Pons (tissue), 1 donor: ENCODE data around the gene EYS.
"Not testable (repeated sequence)": the region's sequence is repeated elsewhere in the genome, so short reads cannot be mapped to it uniquely, and the experiment has no call there.

ENCODE experiments used
- DNase-seq: peaks from one replicate; pipeline ENCODE4 v3.0.0-alpha.2; 2016; ENCODE audit warnings: low spot score

Gene EYS

DNA sequence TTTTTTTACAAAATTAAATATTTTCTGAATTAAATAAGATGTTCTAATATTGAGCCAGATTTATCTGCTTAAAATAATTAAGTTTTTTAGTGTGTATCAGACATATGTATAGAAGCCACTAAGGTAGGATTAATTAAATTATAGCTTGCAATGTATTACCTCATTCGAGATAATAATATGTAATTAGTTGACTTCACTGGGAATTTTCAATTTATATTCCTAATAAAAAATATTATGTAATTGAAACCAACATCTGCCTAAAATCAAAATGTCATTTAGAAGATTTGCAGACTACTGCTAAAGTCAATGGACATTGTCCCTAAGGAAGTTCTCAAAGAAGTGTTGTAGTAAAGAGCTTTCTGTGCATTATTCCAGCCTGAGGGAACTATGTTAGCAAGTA is 254.7 kb downstream of the EYS start:
- no peak for DNase-seq

DNA sequence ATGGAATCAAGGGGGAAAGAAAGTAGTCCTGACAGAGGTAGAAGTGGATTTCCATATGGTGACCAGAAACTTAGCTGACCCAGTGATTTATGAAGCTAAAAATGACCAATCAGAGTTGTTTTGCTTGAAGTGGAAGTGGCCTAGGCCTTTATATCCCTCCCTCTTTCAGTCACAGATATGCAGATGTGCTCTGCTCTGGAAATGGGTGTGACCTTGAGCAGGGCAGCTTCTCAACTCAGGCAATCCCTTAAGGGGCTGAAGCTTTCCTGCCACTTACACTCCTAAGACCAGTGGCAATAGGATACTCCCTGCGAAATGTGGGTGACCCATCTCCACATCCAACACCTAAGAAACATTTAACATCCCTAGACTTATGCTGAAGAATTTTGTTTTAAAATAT is 256.6 kb downstream of the EYS start:
- DNase-seq = no peak

DNA sequence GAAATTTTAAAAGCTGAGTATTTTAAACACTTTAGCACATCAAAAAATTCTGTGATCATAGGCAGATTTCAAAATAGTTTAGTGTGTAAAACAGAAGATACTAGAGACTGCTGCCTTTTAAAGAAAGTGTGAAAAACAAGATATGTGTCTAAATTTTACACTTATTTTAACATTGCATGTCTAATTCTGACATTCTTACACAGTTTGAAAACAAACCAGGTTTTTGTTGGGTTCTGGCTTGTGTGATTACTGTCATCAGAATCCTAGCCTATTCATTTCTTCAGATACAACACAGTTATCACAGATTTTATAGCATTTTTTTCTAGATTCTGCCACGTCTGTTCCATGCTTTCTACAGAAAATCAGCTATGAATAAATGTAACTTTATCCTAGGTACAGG is 257.1 kb downstream of the EYS start:
- peak; percentile 19 for DNase-seq

DNA sequence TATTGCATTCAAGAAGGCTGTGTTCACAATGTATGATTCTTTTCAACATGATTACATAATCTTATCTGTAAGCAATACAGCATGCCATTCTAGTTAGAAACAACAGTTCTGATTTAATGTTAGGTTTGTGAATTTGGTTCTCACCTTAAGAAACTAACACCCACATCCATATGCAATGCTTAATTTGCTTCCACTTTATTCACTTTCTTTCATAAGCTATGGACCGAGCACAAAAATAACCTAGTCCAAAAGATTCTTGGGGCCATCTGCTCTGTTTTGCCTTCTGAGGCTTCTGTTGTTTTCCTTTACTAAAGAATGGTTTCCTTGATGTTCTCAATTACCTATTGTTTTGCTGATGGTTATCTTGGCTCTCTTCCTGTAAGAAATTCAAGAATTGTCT is 258.2 kb downstream of the EYS start:
- peak; percentile 84 for DNase-seq

DNA sequence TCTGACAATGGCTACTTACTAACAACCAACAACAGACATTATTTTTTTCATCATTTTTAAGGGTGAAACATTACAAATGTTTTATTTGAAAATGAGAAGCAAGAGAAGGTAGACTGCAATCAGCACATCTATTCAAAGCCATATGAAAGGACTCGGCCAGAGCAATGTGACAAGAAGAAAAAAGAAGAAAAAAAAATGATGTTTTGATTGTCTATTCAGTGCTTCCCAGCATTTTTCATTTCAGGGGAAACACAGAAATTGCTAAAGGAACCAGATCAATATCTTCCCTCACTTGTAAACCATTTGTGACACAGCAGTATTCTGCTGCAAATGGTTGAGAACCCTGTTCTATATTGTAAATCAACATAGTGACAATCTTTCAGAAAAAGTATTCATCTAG is 270.7 kb downstream of the EYS start:
- DNase-seq = no peak

DNA sequence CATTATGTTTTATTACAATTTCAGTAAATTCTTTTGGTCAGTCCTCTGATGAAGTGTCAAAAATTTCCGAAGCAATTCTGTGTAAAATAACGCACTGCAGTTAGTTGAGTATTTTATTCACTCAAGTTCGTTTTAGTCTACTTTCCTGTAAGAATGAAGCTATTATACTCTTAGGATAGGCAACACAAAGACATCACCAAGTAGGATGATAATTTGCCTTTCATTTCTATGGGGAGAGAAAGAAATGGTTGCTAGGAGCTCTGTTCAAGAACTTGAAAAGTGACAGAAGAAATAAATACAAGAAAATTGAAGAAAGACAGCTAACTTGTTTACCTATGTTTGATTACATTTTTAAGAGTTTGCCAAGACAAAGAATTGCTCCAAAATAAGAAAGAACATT is 290.4 kb downstream of the EYS start:
- peak; percentile 6 for DNase-seq

DNA sequence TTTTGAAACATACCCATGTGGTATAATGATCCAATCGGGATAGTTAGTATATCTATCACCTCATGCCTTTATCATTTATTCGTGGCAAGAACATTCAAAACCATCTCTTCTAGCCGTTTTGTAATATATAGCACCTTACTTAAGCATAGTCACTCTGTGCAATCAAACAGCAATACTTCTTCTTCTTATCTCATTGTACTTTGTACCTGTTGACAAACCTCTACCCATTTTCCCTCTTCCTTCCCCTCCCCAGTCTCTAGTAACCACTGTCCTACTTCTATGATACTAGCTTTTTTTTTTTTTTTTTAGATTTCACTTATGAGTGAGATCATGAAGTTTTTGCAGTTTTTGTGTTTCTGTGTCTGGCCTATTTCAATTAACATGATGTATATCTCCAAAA is 296.7 kb downstream of the EYS start:
- no peak for DNase-seq

DNA sequence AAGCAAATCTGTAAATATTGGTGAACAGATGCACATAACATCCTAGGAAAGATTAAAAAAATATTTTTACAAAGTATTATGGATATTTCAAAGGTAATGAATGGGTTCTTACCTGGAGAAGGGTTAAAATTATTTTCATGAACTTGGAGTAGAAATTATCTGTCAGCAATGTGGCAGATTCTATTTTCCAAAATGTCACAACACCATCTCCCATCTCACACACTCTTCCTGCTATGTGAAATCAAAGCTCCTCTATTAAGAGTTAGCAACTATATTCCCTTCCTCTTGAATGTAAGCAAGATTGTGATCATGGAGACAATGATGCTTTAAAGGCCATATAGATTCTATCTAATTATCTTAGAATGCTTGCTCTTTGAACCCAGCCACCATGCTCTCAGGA is 304.5 kb downstream of the EYS start:
- no peak for DNase-seq

DNA sequence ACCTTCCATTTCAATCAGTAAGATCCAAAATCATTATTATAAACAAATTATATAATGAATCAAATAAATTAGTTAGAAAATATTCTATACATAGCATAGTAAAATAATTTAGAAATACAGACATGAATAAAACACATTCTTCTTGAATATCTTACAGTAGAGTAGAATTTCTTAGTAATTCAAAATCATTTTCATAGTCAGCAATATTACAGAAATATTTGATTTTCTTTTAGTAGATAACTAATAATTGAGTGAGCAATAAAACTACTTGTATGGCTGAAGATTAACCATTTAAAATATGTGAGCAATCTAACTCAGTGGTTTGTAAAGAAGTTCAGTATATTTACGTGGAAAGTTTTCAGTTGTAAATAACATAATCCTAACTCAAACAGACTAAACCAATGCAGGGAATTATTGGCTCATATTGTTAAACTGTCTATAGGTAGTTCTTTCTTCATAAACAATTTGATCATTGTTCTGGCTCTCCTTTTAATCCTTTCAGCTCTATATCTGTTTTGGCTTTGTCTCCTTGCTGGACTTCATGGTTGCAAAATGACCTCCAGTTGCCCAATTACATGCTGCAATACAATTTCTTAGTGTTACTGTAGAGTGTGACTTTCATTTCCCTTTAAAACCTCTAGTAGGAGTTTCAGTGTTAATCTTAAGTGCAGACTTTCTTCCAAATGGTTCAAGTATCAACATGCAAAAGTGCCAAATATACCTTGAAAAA is 307.5 kb downstream of the EYS start:
- DNase-seq = no peak

DNA sequence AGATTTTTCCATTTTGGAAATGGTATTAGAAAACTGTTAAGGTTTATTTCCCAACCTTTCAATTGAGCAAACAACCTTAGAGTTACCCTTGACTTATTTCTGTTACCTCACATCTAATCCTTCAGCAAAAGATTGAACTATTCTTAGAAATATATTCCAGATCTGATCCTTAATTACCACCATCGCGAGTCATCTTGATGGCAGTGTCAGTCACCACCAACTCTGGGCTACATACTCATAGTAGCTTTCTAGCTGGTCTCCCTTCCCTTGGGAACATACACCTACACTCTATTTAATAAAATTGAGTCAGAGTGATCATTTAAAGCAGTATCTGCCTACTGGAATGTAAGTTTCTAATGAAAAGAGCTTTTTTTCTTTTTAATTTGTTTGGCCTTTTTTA is 308.2 kb downstream of the EYS start:
- no peak for DNase-seq

DNA sequence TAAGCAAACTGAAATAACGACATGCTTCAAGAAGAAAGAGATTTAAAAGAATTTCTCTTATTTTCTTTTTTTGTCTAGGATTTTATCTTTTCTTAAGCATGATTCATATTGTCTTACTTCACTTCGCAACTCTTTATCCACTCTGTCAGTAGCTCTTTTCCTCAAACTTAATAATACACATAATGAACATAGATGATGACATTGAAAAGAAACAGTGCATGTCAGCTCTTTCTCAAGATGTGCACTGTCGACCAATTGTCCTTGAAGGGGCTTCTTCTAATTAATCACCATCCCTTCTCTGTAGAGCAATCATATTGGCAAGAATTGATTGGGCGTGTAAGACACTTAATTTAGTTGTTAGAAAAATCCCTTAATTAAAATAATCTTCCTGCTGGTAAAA is 356.5 kb downstream of the EYS start:
- no peak for DNase-seq

DNA sequence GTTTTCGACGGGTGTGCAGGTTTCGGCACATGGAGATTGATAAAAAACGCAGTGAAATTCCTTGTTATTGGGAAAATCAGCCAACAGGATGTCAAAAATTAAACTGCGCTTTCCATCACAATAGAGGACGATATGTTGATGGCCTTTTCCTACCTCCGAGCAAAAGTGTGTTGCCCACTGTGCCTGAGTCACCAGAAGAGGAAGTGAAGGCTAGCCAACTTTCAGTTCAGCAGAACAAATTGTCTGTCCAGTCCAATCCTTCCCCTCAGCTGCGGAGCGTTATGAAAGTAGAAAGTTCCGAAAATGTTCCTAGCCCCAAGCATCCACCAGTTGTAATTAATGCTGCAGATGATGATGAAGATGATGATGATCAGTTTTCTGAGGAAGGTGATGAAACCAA is 404.4 kb downstream of the EYS start:
- DNase-seq = not testable (repeated sequence)

DNA sequence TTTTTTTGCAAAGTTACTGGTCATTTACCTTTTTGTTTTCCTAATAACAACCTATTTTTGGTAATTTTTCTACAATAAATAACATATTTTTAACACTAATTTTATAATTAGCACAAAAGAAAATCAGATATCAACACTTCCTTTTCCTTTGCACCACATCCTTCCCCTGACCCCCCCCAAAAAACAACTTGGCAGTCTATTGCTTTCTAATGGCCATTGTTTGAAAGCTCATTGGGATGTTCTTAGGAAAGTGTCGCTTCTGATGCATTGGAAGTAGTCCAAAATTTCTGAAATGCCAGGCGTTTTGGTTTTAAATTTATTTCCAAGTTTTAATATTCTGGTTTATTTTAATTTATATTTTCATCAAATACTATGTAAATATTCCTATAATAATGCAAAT is 407.8 kb downstream of the EYS start:
- no peak for DNase-seq

DNA sequence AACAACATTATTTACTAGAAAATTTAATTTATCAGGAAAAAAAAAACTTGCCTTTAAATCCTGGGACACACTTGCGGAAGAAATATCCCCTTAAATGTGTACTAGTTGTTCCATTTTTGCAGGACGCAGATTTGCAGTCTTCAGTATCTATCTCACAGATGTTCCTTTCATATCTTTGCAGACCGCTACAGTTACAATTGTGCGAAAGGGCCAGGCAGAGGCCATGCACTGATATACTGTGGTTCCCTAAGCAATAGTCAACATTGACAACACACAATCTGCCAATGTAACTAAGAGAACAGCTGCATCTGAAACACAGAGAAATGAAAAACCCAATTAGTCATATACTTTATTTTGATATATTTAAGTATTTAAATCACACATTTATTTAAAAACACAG is 411.2 kb downstream of the EYS start:
- DNase-seq = no peak

DNA sequence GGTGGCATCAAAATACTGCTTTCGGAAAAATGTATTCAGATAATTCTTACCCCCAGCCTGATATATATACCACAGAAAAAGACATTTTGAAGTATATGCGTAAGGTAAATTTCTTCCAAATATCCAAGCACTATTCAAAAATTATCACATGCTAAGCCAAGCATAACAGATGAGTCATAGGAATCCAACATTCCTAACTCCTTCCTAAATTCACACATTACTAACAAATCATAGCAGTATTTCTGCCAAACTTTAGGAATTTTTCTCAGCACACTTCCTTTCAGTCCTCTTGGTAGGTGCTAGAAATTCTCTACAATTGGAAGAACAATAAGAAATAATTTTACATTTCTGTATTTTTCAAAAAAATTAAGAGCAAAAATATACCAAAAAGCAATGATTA is 417.5 kb downstream of the EYS start:
- no peak for DNase-seq

DNA sequence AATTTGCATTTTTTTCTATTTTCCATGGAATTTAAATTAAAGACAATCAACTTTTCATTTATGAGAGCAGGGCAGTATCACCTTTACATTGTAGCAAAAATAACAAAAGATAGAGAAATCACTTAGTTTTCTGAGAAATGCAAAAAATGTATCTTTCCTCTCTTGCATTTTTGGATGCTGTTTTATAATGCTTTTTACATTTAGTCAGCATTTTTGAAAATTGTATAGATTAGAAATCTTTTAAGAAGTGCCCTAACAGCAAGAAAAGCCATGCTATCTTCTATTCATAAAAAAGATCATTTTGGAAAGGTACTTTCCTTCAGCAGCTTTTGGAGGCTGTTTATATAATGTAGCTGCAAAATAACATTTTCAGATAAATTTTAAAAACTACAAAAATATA is 421.8 kb downstream of the EYS start:
- DNase-seq = no peak

DNA sequence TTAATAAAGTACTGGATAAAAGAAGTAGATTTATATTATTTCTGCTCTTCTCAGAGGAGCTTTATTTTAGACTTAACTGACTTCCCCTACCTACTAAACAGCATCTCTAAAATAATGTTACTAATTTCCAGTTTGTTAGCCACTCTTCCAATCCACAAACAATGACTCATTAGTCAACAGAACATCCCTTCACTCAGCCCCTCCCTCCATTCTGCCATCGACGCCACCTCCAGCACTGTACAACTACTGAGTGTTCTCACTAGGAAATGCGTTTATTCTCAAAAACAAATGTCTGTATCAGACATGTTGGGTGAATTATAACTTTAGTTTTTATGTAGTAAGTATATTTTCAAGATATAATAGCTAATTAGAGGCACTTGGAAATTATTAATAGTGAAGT is 427.0 kb downstream of the EYS start:
- DNase-seq = no peak

DNA sequence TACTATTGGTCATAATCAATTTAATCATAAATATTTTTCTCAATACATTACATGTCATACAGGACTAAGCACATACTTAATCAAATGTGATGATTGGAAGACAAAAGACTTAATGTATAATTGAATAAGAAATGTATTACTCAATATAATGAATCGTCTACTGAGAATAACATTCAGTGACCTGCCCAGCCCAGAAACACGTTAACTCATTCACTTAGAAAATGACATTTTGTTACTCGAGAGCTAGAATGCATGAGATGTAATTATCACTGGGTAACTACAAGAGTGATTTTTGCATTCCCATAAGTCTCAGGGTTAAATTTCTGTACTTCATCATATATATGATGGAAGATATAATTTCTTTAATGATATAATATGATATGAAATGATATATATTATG is 444.8 kb downstream of the EYS start:
- no peak for DNase-seq

DNA sequence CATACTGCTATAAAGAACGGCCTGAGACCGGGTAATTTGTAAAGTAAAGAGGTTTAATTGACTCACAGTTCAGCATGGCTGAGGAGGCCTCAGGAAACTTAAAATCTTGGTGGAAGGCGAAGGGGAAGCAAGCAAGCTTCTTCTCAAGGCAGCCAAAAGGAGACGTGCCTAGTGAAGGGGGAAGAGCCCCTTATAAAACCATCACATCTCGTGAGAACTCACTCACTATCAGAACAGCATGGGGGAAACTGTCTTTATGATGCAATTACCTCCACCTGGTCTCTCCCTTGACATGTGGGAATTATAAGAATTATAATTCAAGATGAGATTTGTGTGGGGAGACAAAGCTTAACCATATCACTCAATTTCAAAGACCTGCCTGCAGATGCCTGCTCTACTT is 447.0 kb downstream of the EYS start:
- DNase-seq = no peak

DNA sequence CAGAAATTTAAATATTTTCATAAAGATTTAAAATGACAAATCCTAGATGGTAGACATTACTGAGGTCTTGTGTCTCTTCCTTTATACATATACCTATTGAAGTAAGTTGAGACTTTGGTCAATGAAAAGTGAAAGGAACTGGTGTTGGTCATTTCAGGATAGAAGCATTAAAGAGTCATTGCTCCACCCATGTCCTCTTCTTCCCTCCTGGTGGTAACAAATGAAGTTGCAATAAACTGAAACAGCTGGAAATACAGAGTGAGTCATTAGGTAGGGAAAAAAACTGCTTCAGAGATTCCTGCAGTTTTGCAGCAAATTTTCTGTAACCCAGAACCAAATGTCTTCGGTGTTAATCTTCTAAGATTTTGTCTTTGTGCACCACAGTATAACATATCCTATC is 448.0 kb downstream of the EYS start:
- DNase-seq = no peak

DNA sequence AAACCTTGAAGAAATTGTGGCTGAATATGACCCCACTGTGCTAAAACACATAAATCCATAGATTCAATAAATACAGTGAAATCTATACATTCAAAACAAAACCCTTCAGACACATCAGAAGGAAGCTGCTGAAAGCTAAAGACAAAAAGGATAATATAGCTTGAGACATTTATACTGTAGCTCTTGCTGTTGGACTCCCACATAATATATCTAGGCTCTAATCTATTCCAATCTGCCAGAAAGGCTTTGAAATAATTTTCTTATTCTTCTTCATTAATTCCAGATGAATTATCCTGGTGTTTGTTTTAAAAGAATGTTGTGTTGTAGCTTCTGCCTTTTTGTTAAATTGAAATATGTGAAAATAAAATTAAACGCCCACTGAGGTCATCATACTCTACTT is 454.0 kb downstream of the EYS start:
- DNase-seq = no peak

DNA sequence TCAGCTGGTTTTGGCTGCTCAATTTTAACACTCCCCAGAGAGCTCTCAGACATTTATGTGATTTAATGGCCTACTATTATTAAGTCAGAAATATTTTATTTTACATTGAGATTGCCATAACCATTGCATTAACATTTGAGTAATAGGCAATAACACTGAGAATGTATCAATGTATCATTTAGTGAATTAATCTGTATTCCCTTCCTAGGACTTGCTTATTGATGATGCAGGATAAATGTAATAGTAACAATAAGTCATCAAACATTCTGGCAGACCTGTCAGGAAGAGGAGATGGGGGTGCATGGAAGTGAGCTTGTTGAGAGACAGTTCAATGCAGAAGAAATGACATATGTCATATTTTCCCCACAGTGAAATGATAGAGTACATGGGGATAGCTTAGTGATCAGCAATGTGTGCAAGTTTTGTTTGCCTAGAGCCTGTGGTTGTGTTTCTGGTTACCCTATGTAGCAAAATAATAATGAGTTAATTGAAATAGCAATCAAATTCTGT is 458.9 kb downstream of the EYS start:
- DNase-seq = no peak

DNA sequence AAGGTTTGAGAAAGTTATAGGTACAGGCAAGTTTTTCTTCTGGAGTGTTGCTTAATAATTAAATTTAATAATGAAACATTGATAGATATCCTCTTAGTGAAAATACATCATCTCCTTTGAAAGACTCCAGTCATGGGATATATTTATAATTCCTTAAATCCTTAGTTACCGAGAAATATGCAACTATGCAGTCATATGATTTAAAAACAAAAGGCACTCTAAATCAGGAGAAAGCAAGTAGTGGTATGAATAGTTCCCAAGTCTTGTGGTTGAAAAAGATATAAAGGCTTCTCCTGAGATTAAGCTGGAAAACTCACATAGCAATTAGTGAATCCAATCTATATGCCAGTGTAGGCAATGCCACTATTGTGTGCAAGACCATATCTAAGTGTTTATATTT is 475.4 kb downstream of the EYS start:
- no peak for DNase-seq

DNA sequence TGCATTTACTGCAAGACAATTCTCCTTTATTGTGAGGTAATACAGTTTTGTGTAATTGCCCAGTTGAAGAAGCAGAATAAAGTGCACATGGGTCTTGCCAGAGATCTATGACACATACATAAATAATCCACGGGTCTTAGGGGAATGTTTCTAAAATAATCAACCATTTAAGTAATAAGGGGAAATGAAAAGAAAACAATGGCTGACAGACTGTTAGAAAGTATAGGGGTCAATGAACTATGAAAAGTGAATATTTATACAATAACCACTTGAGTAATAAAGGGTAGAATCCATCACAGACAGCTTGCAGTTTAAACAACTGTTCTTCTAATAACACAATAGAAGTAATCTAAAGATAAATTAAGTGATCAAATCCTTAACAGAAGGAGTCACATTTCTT is 477.2 kb downstream of the EYS start:
- DNase-seq = no peak

DNA sequence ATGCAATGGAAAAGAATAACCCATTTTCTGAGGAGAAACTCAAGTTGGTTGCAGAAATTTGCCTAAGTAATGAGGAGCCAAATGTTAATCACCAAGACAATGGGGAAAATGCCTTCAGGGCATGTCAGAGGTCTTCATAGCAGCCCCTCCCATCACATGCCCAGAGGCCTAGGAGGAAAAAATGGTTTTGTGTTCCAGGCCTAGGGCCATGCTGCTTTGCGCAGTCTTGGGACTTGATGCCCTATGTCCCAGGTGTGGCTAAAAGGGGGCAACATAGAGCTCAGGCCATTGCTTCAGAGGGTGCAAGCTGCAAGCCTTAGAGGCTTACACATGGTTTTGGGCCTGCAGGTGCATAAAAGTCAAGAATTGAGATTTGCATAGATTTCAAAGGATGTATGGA is 485.9 kb downstream of the EYS start:
- no peak for DNase-seq
